Gastroesophageal sphincter (tissue), 3 donors: ENCODE results near the gene TTC39C.

Source experiments
- CTCF ChIP-seq, 4 experiments: fragments of 200-600 bp in 2 of 4; fragments of 450-650 bp in 2 of 4; sonication (generic) in 1 of 4; IDR thresholded peaks; one replicate each; pipeline ENCODE4 v1.5.1; 2017 to 2019; ENCODE audit warnings: antibody characterized with exemption in 4 of 4, mild to moderate bottlenecking in 2 of 4, moderate library complexity in 2 of 4
- EP300 ChIP-seq: sonication (generic); formaldehyde crosslinking; IDR thresholded peaks from one replicate; pipeline ENCODE4 v1.6.1; 2017; ENCODE audit warnings: antibody characterized with exemption, mild to moderate bottlenecking
- POLR2A ChIP-seq, 2 donors: fragments of 450-650 bp; IDR thresholded peaks; one replicate each; pipeline ENCODE4 v1.6.1; 2017; ENCODE audit warnings: antibody characterized with exemption in 2 of 2, mild to moderate bottlenecking in 2 of 2, moderate library complexity in 1 of 2
- POLR2AphosphoS5 ChIP-seq: sonication (generic); formaldehyde crosslinking; IDR thresholded peaks from one replicate; pipeline ENCODE4 v1.6.1; 2017; ENCODE audit warnings: antibody characterized with exemption

GRCh38 chr18:24126155-24126961 lies 111.8 kb downstream of the TTC39C start:
- TF ChIP-seq CTCF (IDR thresholded peaks at IDR 0.05) (no peak), POLR2A (IDR thresholded peaks at IDR 0.05) (no peak), EP300 (no peak), POLR2AphosphoS5 (no peak)
